ENCODE measurements around the gene ADGRE2. TPM values are rescaled to one million over a fixed set of nuclear protein-coding genes. Genes with fewer than 3 reads are reported as not detected.

Gene ADGRE2
- total and polyA plus RNA-seq, 2 of the 4 experiments (the other 2 are of a cell fraction): not detected

DNA sequence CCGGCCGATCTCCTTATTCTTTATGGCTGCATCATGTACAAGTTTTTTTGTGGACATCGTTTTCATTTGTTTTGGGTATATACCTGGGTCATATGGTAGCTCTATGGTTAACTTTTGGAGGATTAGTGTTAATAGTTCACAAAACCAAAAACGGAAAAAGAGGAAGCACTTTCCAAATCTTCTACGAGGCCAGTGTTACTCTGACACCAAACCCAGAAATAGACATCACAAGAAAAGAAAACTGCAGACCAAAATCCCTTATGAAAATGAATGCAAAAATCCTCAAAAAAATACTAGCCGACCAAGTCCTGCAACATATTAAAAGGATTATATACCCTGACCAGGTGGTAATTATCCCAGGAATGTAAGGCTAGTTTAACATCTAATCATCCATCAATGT, 29.8 kb downstream of the ADGRE2 start:
- Histone ChIP-seq H2BK5ac (ENCODE audit: low read depth, low read length, poor library complexity, severe bottlenecking) (no peak overlapping the region), H2BK20ac (ENCODE audit: low read depth, low read length) (no peak overlapping the region), H2BK15ac (ENCODE audit: low read depth, low read length) (no peak overlapping the region), H3K79me1 (ENCODE audit: low read depth in 1 of 2, low read length in 2 of 2) (no peaks in the 10 kb centered on the region), H4K20me1 (ENCODE audit: insufficient read depth, low read length) (no peaks in the 10 kb centered on the region), H3K36me3 (ENCODE audit: control insufficient read depth, insufficient read depth, low read length) (no peaks in the 10 kb centered on the region), H2AFZ (replicated peaks; ENCODE audit: low read length, poor library complexity) (no peak overlapping the region), H3K23ac (ENCODE audit: low read depth, low read length) (no peak overlapping the region), H2AK5ac (ENCODE audit: low read depth, low read length) (no peak overlapping the region), H3K4me3 (ENCODE audit: insufficient read depth, low read depth, low read length) (no peak overlapping the region), H3K9ac (ENCODE audit: low read depth, low read length) (no peak overlapping the region), H3K56ac (ENCODE audit: extremely low read depth, insufficient read depth, low read length) (no peak overlapping the region), H4K5ac (ENCODE audit: low read depth, low read length) (no peak overlapping the region), H3K27me3 (ENCODE audit: control insufficient read depth, insufficient read depth, low read length) (no peaks in the 10 kb centered on the region), H3K9me3 (ENCODE audit: control insufficient read depth, insufficient read depth, low read length) (peaks cover 10% of the 10 kb centered on the region; the same call in 1 of the 2 replicates), H4K8ac (ENCODE audit: low read depth in 2 of 2, low read length in 2 of 2) (no peak overlapping the region), H3K27ac (ENCODE audit: insufficient read depth, low read length) (no peak overlapping the region), H3K4me2 (ENCODE audit: low read depth, low read length) (no peak overlapping the region), H3K4ac (ENCODE audit: low read depth, low read length) (no peak overlapping the region), H3K14ac (replicated peaks; ENCODE audit: low read depth, low read length) (no peak overlapping the region), H3K9me1 (ENCODE audit: insufficient read depth, low read length) (no peaks in the 10 kb centered on the region), H4K91ac (ENCODE audit: insufficient read depth, low read depth, low read length) (no peak overlapping the region), H2BK120ac (ENCODE audit: low read depth, low read length) (no peak overlapping the region), H3K18ac (ENCODE audit: low read depth, low read length) (no peak overlapping the region), H3K4me1 (ENCODE audit: control insufficient read depth, insufficient read depth, low read length) (no peaks in the 10 kb centered on the region), H2AK9ac (replicated peaks; ENCODE audit: low read depth, low read length, poor library complexity) (no peak overlapping the region)
- ATAC-seq (ENCODE audit: low read depth): no peak
- TF ChIP-seq MAFK (IDR thresholded peaks at IDR 0.05; ENCODE audit: low read depth, low read length) (no peak), RFX5 (IDR thresholded peaks at IDR 0.05; ENCODE audit: low read depth, low read length) (no peak), CHD1 (IDR thresholded peaks at IDR 0.05; ENCODE audit: low read depth, low read length) (no peak), POLR2A (IDR thresholded peaks at IDR 0.05; ENCODE audit: low read depth, low read length) (no peak), MXI1 (IDR thresholded peaks at IDR 0.05; ENCODE audit: borderline replicate concordance, low read depth, low read length) (no peak)
- TF ChIP-seq, protein P1, sequence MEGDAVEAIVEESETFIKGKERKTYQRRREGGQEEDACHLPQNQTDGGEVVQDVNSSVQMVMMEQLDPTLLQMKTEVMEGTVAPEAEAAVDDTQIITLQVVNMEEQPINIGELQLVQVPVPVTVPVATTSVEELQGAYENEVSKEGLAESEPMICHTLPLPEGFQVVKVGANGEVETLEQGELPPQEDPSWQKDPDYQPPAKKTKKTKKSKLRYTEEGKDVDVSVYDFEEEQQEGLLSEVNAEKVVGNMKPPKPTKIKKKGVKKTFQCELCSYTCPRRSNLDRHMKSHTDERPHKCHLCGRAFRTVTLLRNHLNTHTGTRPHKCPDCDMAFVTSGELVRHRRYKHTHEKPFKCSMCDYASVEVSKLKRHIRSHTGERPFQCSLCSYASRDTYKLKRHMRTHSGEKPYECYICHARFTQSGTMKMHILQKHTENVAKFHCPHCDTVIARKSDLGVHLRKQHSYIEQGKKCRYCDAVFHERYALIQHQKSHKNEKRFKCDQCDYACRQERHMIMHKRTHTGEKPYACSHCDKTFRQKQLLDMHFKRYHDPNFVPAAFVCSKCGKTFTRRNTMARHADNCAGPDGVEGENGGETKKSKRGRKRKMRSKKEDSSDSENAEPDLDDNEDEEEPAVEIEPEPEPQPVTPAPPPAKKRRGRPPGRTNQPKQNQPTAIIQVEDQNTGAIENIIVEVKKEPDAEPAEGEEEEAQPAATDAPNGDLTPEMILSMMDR (conservative IDR thresholded peaks at IDR 0.05; ENCODE audit: low read depth, low read length): no peak
- in situ Hi-C loops (cut with MboI; ENCODE audit: low sequenced_read_pairs) (no loop called here), dilution Hi-C loops (cut with HindIII; ENCODE audit: low sequenced_read_pairs, unreplicated experiment) (no loop called here), intact Hi-C loops (cut with micrococcal nuclease) (no loop called here)
- BruUV-seq (replicated peaks): no TSS peak
- CTCF ChIA-PET: interaction anchor here (0.6 kb wide), 1 partner anchor 793 kb away, joined by 5 read pairs; no protein-coding TSS in a partner anchor
- no peak for DNase-seq
- WGBS, 2 experiments (ENCODE audit: extremely low coverage in 2 of 2, insufficient read length in 1 of 2): no CpG with 5 or more reads among the region's 6 CpGs
- POLR2A ChIA-PET (ENCODE audit: unreplicated experiment): no interaction called here
